NCI-H345 treated with DMSO at 0.1 percent for 48 hours (cell line): ENCODE measurements around the gene ARMH3.

Experiments
- DNase-seq: peaks from one replicate; lab custom pipeline; 2025; ENCODE audit not compliant: unreplicated experiment; lab: John Stamatoyannopoulos, UW

ARMH3 gene

GRCh38 chr10:101940916-101941315 is 115.1 kb downstream of the ARMH3 start:
- DNase-seq: no peak

DNA sequence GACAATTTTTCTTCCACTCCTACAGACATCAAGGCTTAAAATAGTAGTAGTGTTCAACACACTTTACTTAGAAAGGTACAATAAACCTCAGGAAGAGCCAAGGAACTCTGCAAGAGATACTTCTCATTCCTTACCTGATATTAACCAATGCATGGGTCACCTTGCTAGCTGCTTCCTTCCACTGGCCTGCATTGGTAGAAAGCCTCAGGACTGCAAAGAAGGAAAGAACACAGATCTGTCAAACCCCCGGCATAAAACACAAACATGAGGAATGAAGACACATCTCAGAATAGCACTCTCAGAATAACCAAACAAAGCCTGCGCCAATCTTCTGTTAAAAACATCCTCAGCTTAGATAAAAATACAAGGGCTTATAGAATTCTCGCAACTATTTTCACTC is 116.2 kb downstream of the ARMH3 start:
- DNase-seq: no peak

DNA sequence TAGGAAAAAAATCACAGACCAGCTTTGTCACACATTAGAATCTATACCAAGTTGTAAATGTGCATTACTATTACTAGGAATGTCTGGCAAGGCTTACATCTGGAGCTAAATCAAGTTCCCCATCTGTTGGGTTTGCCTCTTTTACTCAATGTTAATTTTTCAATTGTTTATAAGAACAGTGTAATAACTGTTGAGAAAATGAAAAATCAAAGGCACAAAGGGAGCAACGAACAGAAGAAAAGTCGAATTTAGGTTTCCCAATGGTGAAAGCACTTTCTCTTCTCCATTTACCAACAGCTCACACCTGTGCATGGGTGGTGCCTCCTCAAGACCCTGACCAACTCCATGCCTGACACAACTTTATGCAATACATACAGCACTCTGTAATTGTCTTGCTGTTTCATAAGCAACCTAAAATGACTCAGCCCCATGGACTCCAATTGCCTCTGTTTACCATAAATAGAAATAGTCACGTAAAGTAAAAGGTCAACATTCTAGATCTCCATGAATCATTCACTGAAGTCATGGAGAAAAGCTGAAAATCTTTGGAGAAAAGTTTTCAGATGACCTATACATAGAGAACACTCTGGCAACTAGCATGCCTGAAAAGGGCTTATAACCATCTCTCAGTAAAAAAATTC is 116.8 kb downstream of the ARMH3 start:
- no peak for DNase-seq

- DNase-seq: no peak
These were observed 117.5 kb downstream of the ARMH3 start for GRCh38 chr10:101938305-101939007.

- DNase-seq: no peak
These were observed 120.5 kb downstream of the ARMH3 start for GRCh38 chr10:101935431-101935830.

GRCh38 chr10:101934686-101935305 is 121.2 kb downstream of the ARMH3 start:
- DNase-seq: no peak

DNA sequence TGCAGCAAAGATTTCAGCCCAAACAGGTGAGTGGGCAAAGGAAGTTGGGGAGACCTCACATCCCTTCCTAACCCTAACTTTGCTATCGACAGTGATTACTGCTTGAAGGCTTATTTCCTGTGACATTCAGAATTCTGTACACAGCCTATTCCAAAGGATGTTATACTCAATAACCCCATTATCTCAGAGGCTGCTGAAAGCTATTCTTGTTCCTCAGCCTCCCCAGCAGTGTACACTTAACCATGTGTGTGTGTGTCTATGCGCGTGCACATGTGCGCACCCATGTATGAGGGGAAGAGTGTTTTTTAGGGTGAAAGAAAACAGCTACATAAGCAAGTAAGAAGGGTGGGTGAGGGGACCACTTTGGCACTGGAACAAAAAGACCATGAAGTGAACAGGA is 122.0 kb downstream of the ARMH3 start:
- DNase-seq: no peak

GRCh38 chr10:101932183-101932582 is 123.8 kb downstream of the ARMH3 start:
- no peak for DNase-seq

GRCh38 chr10:101925027-101925426 is 130.9 kb downstream of the ARMH3 start:
- no peak for DNase-seq

GRCh38 chr10:101923256-101923655 is 132.7 kb downstream of the ARMH3 start:
- DNase-seq: no peak

- no peak for DNase-seq
These were observed 133.1 kb downstream of the ARMH3 start for GRCh38 chr10:101922846-101923245.

GRCh38 chr10:101920546-101920945 is 135.4 kb downstream of the ARMH3 start:
- no peak for DNase-seq

DNA sequence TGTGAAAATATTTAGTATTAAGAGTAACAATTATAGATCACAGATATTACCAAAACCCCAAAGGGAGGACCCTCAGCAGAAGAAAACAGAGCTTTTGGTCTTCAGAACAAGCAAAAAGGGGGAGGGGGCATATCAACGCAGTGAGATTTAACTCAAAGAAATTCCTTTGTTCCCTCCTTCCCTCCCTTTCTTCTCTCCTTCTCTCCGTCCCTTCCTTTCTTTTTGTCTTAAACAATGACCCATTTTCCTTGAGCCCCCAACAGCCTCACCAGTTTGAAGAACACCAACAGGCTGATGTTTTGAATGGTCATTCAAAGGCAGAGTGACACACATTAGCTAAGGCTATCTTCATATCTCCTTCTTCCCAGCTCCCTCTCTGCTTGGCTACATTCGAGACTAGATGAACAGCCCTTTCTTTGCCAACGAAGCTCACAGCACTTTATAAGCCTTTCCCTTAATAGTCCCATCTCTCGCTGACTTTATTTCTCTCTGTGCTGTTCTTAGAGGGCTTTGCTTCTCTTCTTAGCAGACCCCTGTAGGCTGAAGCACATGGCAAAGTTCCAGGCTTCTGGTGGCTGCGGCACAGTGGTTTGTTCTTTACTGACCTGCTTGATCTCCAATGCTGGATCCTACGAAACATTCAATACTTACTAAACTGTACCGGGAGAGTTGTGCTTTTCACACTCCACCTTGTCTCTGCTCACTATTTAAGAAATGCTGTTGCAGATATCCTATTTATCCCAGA is 136.8 kb downstream of the ARMH3 start:
- DNase-seq: no peak

DNA sequence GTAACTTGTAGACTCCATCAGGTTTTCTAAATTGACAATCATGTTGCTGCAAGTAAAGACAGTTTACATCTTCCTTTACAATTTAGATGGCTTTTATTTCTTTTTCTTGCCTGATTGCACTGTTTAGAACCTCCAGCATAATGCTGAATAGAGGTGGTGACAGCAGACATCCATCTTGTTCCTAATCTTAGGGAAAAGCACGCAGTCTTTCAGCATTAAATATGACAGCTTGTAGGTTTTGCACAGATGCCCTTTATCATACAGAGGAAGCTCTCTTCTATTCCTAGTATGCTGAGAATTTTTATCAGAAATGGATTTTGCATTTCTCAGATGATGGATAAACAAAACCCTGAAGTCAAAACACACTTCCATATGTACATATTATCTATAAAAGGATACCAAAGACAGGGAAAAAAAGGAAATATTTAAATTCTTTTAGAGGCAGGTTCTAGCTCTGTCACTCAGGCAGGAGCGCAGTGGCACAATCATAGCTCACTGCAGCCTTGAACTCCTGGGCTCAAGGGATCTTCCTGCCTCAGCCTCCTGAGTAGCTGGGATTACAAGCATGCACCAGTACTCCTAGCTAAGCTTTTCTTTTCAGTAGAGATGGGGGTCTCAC is 143.3 kb downstream of the ARMH3 start:
- DNase-seq: no peak

DNA sequence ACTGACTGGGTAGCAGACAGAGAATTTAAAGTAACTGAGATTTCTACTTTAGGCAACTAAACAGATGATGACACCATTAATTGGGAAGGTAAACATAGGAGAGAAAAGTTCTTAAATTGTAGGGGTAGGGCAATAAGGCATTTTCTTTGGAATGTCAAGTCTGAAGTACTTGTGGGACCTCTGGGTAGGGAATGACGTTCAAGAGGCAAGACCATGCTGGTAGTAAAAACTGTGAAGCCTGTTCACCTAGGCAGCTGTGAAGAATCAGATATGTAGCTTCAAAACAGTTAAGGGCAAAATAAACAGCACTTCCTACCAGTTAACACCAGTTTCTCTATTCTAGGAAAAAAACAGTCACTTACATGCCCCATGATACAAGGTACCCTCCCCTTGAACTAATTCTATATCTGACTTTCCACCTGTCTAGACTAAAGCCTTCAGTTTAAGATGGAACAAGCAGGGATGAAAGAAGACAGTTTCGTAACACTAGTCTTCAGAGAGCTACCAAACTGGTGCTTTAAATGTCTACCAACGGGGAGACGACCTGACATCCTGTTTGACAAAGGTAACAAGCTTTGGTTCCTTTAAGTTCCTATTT is 149.3 kb downstream of the ARMH3 start:
- DNase-seq: no peak

DNA sequence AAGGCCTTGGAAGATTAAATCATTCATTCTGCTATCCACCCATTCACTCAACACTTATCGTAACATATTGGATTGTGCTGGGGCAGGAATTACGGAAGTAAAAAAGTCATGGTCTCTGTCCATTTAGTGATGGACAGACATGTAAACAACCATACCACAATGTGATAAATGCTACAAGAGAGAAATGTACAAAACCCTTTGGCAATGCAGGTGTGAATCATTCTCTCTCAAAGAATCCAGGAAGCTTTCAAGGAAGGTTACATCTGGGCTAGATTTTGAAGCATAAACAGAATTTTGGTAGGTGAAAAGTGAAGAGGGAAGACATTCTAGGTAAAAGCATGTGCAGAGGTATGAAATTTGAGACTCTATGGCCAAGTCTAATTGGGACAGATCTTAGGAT is 150.7 kb downstream of the ARMH3 start:
- no peak for DNase-seq

- DNase-seq: peak; percentile 85
These were observed 152.0 kb downstream of the ARMH3 start for GRCh38 chr10:101903827-101904550.

- peak; percentile 48 for DNase-seq
These were observed 153.2 kb downstream of the ARMH3 start for GRCh38 chr10:101902820-101903145.

DNA sequence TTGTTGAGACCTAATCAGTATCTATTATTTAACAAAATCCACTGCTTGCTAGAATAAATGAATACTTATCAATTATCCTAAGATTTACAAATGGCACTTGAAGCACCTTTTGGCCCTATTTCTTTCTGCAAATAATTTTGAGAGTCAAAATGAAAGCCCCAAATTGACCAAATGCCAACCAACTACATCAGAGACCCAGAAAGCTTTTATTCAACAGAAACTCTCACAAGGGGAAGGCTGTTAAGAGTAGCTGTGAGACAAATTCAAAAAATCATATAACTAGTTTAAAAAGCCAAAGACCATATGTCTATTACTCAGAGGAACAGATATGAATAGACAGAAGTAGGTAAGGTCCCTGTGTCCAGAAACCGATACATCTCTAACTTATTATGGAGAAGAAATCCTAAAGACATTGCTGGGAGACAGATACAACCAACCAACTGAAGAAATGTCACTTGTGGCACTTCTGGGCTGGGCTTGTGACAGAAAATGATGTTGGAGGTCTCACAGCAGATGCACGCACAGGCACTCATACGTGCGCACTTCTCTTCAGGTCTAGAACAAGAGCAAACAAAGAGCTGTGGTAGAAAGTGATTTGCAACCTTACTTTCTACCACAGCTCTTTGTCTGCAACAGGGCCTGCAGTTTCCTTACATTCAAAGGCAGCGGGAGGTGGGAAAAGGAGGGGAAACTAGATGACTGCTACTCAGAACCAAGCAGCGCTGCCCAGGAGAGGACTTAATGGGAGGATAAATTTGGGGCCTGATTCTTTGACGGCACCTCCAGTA is 153.7 kb downstream of the ARMH3 start:
- DNase-seq: peak; percentile 62

- peak; percentile 63 for DNase-seq
These were observed 154.6 kb downstream of the ARMH3 start for GRCh38 chr10:101901340-101901739.
